HL-60 (cell line): ENCODE data around the gene SGIP1.

Source experiments
- DNase-seq, 2 experiments: peaks; one replicate each; pipeline ENCODE4 v3.0.0-alpha.2; 2010 to 2020; ENCODE audit warnings: low read depth in 1 of 2, low spot score in 1 of 2
- H3K27ac ChIP-seq: fragments of 250-450 bp; sonication (Bioruptor Pico); replicated peaks from 2 replicates; pipeline ENCODE4 v1.5.1; 2020; ENCODE audit warnings: mild to moderate bottlenecking, moderate library complexity
- H3K27me3 ChIP-seq: fragments of 250-450 bp; sonication (Bioruptor Pico); 2 replicates; pipeline ENCODE4 v1.5.1; 2021; ENCODE audit warnings: mild to moderate bottlenecking, moderate library complexity; ENCODE audit not compliant: insufficient read depth, poor library complexity, severe bottlenecking
- H3K4me3 ChIP-seq: replicated peaks from 2 replicates; pipeline ENCODE4 v1.5.1; 2011; ENCODE audit warnings: mild to moderate bottlenecking, control low read depth, low read length; ENCODE audit not compliant: insufficient read depth
- GABPA ChIP-seq: IDR thresholded peaks from 2 replicates; pipeline ENCODE4 v1.6.1; 2012; ENCODE audit warnings: low read depth
- POLR2AphosphoS5 ChIP-seq: IDR thresholded peaks from 2 replicates; pipeline ENCODE4 v1.6.1; 2012; ENCODE audit warnings: low read depth
- SPI1 ChIP-seq: IDR thresholded peaks from 2 replicates; pipeline ENCODE4 v1.6.1; 2012; ENCODE audit warnings: low read depth, mild to moderate bottlenecking, borderline replicate concordance
- TF ChIP-seq, protein P1 (sequence below): IDR thresholded peaks from one replicate; pipeline ENCODE4 v1.5.1; 2011; ENCODE audit warnings: low read length, control low read depth, inconsistent platforms; ENCODE audit not compliant: insufficient read depth
- TF ChIP-seq, protein P2 (sequence below): IDR thresholded peaks from 2 replicates; pipeline ENCODE4 v1.6.1; 2012; ENCODE audit warnings: low read depth; ENCODE audit not compliant: insufficient replicate concordance

SGIP1 gene

DNA sequence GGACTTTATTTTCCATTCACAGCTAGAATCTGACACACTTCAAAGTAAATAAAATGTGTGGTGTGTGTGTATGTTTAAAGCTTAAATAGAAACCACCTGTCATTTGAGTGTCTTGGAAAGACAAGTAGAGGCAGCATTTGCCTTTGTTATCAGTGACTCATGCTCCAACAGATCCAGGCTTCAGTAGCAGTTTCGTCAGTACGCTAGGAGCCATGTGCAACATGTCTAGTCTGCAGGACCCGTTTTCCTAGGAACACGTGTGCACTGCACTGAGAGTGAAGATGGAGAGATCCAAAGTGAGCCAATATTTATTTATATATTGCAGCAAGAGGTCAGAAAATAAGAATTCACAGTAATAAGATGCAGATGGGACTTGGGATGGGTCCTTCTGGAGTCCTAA is 41.8 kb downstream of the SGIP1 start:
- Histone ChIP-seq H3K4me3 (no peak overlapping the region), H3K27ac (no peak overlapping the region), H3K27me3 (no peaks in the 10 kb centered on the region)
- no peak for DNase-seq
- TF ChIP-seq GABPA (no peak), POLR2AphosphoS5 (no peak), SPI1 (no peak)
- TF ChIP-seq, protein P1, sequence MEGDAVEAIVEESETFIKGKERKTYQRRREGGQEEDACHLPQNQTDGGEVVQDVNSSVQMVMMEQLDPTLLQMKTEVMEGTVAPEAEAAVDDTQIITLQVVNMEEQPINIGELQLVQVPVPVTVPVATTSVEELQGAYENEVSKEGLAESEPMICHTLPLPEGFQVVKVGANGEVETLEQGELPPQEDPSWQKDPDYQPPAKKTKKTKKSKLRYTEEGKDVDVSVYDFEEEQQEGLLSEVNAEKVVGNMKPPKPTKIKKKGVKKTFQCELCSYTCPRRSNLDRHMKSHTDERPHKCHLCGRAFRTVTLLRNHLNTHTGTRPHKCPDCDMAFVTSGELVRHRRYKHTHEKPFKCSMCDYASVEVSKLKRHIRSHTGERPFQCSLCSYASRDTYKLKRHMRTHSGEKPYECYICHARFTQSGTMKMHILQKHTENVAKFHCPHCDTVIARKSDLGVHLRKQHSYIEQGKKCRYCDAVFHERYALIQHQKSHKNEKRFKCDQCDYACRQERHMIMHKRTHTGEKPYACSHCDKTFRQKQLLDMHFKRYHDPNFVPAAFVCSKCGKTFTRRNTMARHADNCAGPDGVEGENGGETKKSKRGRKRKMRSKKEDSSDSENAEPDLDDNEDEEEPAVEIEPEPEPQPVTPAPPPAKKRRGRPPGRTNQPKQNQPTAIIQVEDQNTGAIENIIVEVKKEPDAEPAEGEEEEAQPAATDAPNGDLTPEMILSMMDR = no peak
- TF ChIP-seq, protein P2, sequence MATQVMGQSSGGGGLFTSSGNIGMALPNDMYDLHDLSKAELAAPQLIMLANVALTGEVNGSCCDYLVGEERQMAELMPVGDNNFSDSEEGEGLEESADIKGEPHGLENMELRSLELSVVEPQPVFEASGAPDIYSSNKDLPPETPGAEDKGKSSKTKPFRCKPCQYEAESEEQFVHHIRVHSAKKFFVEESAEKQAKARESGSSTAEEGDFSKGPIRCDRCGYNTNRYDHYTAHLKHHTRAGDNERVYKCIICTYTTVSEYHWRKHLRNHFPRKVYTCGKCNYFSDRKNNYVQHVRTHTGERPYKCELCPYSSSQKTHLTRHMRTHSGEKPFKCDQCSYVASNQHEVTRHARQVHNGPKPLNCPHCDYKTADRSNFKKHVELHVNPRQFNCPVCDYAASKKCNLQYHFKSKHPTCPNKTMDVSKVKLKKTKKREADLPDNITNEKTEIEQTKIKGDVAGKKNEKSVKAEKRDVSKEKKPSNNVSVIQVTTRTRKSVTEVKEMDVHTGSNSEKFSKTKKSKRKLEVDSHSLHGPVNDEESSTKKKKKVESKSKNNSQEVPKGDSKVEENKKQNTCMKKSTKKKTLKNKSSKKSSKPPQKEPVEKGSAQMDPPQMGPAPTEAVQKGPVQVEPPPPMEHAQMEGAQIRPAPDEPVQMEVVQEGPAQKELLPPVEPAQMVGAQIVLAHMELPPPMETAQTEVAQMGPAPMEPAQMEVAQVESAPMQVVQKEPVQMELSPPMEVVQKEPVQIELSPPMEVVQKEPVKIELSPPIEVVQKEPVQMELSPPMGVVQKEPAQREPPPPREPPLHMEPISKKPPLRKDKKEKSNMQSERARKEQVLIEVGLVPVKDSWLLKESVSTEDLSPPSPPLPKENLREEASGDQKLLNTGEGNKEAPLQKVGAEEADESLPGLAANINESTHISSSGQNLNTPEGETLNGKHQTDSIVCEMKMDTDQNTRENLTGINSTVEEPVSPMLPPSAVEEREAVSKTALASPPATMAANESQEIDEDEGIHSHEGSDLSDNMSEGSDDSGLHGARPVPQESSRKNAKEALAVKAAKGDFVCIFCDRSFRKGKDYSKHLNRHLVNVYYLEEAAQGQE = no peak

DNA sequence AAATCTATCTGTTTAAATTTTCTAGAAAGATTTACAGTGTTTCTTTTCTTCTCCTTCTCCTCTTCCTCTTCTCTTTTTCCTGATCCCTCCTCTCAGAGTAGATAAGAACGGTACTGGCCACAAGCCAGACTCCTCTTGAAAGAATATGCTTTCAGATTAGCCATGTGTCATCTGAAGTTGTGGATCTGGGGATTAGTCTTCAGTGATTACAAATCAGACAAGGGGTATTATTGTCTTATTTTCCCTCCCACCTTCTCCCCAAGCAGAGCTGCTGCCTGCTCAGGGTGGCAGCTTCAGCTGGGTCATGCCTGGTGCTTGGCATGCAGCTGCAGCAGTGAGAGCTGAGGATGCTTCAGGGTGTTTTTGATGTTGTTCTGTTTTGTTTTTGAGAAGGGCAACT is 42.7 kb downstream of the SGIP1 start:
- no peaks in the 10 kb centered on the region for H3K27me3 ChIP-seq
- no peak for DNase-seq
- no peak overlapping the region for H3K27ac ChIP-seq
- H3K4me3 ChIP-seq = no peak overlapping the region
- TF ChIP-seq, protein P2 = no peak
- no peak for TF ChIP-seq GABPA
- no peak for TF ChIP-seq POLR2AphosphoS5
- TF ChIP-seq SPI1 = no peak
- TF ChIP-seq, protein P1 = no peak

DNA sequence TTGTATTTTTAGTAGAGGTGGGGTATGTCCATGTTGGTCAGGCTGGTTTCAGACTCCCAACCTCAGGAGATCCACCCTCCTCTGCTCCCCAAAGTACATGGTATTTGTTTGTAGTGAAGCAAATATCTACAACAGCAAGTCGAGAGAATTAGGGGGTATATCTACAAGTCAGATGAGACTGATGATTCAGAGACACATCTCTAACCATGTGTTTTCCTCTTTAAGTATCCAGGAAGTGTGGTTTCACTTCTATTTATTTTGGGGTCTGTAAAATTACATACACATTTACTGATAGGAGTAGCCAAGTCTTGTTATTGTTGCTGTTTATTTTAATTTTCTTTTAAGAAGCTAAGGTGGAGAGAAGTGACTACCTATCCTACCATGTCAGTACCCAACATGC is 44.9 kb downstream of the SGIP1 start:
- Histone ChIP-seq H3K27ac (no peak overlapping the region), H3K27me3 (no peaks in the 10 kb centered on the region), H3K4me3 (no peak overlapping the region)
- TF ChIP-seq POLR2AphosphoS5 (no peak), GABPA (no peak)
- TF ChIP-seq, protein P1 = no peak
- TF ChIP-seq, protein P2 = no peak
- DNase-seq = no peak
